HepG2 (cell line): ENCODE measurements around the gene CNTRL. TPM values are rescaled to one million over a fixed set of nuclear protein-coding genes. Genes with fewer than 3 reads are reported as not detected.

Experiments used
- HMGXB3 ChIP-seq: sonication (generic); formaldehyde crosslinking; IDR thresholded peaks from 2 replicates; pipeline ENCODE4 v1.4.0; 2020; ENCODE audit warnings: missing genetic modification reagents, borderline replicate concordance
- REXO4 ChIP-seq: sonication (generic); formaldehyde crosslinking; IDR thresholded peaks from 2 replicates; pipeline ENCODE4 v1.8.0; 2022; ENCODE audit warnings: missing genetic modification reagents, mild to moderate bottlenecking, borderline replicate concordance
- SNAI1 ChIP-seq: sonication (generic); formaldehyde crosslinking; IDR thresholded peaks from 2 replicates; pipeline ENCODE4 v1.5.0; 2020; ENCODE audit warnings: mild to moderate bottlenecking, missing genetic modification reagents, borderline replicate concordance
- TEAD2 ChIP-seq: sonication (generic); formaldehyde crosslinking; IDR thresholded peaks from 2 replicates; pipeline ENCODE4 v1.9.0; 2021; ENCODE audit warnings: missing genetic modification reagents
- TFE3 ChIP-seq: IDR thresholded peaks from 2 replicates; pipeline ENCODE4 v1.6.1; 2016
- THAP11 ChIP-seq: IDR thresholded peaks from 2 replicates; pipeline ENCODE4 v1.6.1; 2016; ENCODE audit warnings: missing biosample characterization, missing genetic modification reagents
- THAP7 ChIP-seq: sonication (generic); formaldehyde crosslinking; IDR thresholded peaks from 2 replicates; pipeline ENCODE4 v1.8.1; 2023; ENCODE audit warnings: mild to moderate bottlenecking, missing genetic modification reagents
- TRIM22 ChIP-seq: fragments of 450-650 bp; IDR thresholded peaks from 2 replicates; pipeline ENCODE4 v1.6.1; 2017
- ZBTB49 ChIP-seq: sonication (generic); formaldehyde crosslinking; IDR thresholded peaks from 2 replicates; pipeline ENCODE4 v1.4.0; 2020; ENCODE audit warnings: missing genetic modification reagents, borderline replicate concordance
- ZNF235 ChIP-seq: sonication (generic); formaldehyde crosslinking; IDR thresholded peaks from 2 replicates; pipeline ENCODE4 v1.8.1; 2023; ENCODE audit warnings: mild to moderate bottlenecking, missing genetic modification reagents, borderline replicate concordance
- ZNF281 ChIP-seq: sonication (generic); formaldehyde crosslinking; IDR thresholded peaks from 2 replicates; pipeline ENCODE4 v1.4.0; 2020; ENCODE audit warnings: missing genetic modification reagents, borderline replicate concordance
- ZNF451 ChIP-seq: sonication (generic); formaldehyde crosslinking; IDR thresholded peaks from 2 replicates; pipeline ENCODE4 v1.5.0; 2020; ENCODE audit warnings: mild to moderate bottlenecking, missing genetic modification reagents
- ZNF629 ChIP-seq: sonication (generic); formaldehyde crosslinking; conservative IDR thresholded peaks from 2 replicates; pipeline ENCODE4 v1.5.0; 2020; ENCODE audit warnings: missing genetic modification reagents
- ZNF678 ChIP-seq: sonication (generic); formaldehyde crosslinking; IDR thresholded peaks from 2 replicates; pipeline ENCODE4 v1.4.0; 2020; ENCODE audit warnings: mild to moderate bottlenecking, missing genetic modification reagents
- polyA plus RNA-seq, 8 experiments: library from polyadenylated mRNA; depleted of rRNA in 3 of 8; stranded (reverse) in 7 of 8; unstranded in 1 of 8; fragments of >200 nt; fragmentation: Illumina TruSeq in 4 of 8; extraction: Trizol in 4 of 8; gene quantifications; 2 replicates each; pipeline versions ENCODE4 v1.2.1 to v1.2.3, GENCODE V29; 2011 to 2016; ENCODE audit warnings: low read depth in 4 of 8, missing spikeins in 1 of 8, mixed read lengths in 1 of 8; ENCODE audit not compliant: insufficient read depth in 1 of 8
- total RNA-seq, 5 experiments: library from RNA; depleted of rRNA; stranded (reverse); fragments of >200 nt; fragmentation: Illumina TruSeq; extraction: Trizol; gene quantifications; 2 replicates each; pipeline ENCODE4 v1.2.3, GENCODE V29; 2016; ENCODE audit warnings: low read depth in 1 of 5

Gene CNTRL
- total and polyA plus RNA-seq, 2 of the 13 experiments (the other 11 are each of a cell fraction or from before 2014, with no cell fraction given): 7.5 to 11.8 TPM

- no peak for TF ChIP-seq ZNF281 (CRISPR knock-in tag)
- no peak for TF ChIP-seq HMGXB3 (CRISPR knock-in tag)
- TF ChIP-seq THAP7: peak; percentile 73; the same call in 1 of the 2 replicates
- TF ChIP-seq ZNF235 (CRISPR knock-in tag): 0 out of 2 replicates have a peak, but pooled peaks have one; percentile 46
- no peak for TF ChIP-seq ZNF629 (CRISPR knock-in tag)
- TF ChIP-seq ZBTB49 (CRISPR knock-in tag): no peak
- TF ChIP-seq TEAD2: no peak
- TF ChIP-seq ZNF678 (CRISPR knock-in tag): peak; percentile 59; the same call in 1 of the 2 replicates
- TF ChIP-seq ZNF451 (CRISPR knock-in tag): 0 out of 2 replicates have a peak, but pooled peaks have one; percentile 12
- TF ChIP-seq THAP11 (CRISPR knock-in tag): no peak
- 0 out of 2 replicates have a peak, but pooled peaks have one; percentile 24 for TF ChIP-seq REXO4 (CRISPR knock-in tag)
- 0 out of 2 replicates have a peak, but pooled peaks have one; percentile 63 for TF ChIP-seq SNAI1
- TF ChIP-seq TRIM22: no peak
- TF ChIP-seq TFE3 (CRISPR knock-in tag): no peak
These were observed 126.4 kb downstream of the CNTRL start (continued) for GRCh38 chr9:121201045-121201737.
